GM18873 (cell line): Measurements from ENCODE around the gene ORC6.
"Not testable (repeated sequence)": the region's sequence is repeated elsewhere in the genome, so short reads cannot be mapped to it uniquely, and the experiment has no call there.

Source experiments
- ATAC-seq: cut with Tn5 transposase; IDR thresholded peaks from one replicate; pipeline ENCODE4 v1.9.1; 2021; ENCODE audit warnings: mild to moderate bottlenecking, moderate library complexity, moderate number of reproducible peaks; ENCODE audit not compliant: unreplicated experiment, low FRiP score

ORC6 gene, protein sequence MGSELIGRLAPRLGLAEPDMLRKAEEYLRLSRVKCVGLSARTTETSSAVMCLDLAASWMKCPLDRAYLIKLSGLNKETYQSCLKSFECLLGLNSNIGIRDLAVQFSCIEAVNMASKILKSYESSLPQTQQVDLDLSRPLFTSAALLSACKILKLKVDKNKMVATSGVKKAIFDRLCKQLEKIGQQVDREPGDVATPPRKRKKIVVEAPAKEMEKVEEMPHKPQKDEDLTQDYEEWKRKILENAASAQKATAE

DNA sequence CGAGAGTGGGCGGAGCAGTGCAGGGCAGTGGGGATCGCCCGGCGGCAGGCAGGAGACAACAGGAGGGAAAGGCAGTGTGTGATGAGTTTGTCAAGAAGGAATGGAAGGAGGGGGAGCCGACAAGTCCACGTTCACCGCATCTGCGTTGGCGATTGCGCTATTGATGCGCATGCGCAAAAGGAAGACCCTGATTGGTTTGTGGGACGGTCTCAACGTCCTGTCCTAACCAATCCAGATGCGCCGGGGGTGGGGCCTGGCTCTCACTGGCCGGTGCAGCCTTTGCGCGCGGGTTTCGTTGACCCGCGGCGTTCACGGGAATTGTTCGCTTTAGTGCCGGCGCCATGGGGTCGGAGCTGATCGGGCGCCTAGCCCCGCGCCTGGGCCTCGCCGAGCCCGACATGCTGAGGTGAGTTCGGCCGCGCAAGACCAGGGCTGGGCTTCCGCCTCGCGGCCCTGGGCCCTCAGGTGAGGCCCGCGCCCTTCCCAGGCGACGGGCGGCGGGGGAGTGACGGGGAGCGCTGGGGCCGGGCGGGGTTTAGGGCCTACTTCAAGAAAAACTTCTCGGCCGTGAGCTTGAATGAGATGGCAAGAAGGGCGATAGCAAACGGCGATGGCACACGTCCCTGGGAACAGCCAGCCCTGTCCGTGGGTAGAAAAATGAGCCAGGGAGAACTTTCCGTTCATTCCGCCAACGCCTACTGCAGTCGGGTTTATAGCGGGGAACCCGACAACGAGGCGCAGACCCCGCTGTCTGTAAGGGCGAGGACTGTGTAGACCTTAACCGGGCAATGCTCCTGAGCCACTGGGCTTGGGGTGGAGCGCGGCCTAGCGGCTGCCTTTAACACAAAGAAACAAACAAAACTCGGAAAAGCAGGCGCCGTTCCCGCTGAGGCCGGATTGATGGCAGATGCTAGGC, at the start of gene ORC6:
TSS of gene ORC6 (plus strand) at position 295 of the 916 bp plus-strand sequence. CDS start at position 342, 47 bp downstream.
- peak; percentile 68 for ATAC-seq

DNA sequence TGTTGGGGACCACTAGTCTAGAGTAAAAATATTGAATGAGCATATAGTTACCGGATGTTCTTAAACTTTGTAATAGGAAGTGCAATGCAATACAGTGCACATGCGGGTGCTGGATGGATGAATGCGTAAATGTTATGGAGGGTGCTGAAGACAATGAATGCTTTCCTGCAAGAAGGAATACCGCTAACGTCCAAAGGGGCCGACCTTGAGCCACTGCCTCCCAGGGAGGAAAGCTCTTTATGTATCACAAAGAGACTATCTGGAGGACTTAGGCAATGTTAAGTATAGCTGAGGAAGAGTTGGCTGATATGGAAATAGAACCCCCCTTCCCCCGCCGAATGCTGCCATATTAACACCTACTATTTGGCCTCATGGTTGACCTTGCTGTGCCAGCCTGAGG, 40.8 kb upstream of the ORC6 start:
- no peak for ATAC-seq

DNA sequence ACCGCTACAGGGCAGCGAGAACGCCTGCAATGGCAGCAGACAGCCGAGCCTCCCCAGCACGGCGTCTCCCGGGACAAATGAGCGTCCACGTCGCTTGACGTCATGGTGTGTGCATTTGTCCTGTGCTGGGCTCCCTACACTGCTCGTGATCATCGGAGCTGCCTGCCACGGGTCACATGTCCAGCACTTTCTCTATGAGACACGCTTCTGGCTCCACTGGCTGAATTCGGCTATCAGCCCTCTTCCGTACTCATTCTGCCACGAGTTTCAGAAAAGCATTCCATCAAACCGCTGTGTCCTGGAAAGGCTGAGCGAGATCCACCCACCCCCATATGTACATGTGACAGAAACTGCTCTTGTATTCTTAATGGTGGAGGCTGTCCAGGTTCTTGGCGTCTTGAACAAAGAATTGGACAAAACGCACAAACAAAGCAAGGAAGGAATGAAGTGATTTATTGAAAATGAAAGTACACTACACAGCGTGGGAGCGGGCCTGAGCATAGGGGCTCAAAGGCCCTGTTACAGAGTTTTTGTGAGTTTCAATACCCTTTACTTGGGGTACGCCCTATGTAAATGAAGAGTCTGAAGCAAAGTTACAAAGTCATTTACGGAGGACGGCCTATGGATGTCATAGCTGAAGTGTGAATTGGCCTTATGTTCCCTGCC, 39.7 kb upstream of the ORC6 start:
- ATAC-seq = no peak

DNA sequence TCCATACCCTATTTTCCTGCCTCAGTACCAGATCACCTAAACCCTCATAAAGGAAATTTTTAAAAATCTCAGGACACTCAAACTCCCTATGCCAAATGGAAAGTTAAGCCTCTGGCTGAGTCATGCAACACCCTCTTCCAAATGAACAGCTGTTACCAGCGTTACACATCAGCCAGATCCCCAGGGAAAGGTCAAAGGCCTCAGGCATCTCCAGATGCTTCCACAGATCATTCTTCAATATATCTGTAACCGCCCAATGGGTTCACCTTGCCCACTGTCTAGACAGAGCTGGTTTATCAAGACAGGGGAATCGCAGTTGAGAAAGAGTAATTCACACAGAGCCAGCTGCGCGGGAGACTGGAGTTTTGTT, 39.2 kb upstream of the ORC6 start:
- no peak for ATAC-seq

DNA sequence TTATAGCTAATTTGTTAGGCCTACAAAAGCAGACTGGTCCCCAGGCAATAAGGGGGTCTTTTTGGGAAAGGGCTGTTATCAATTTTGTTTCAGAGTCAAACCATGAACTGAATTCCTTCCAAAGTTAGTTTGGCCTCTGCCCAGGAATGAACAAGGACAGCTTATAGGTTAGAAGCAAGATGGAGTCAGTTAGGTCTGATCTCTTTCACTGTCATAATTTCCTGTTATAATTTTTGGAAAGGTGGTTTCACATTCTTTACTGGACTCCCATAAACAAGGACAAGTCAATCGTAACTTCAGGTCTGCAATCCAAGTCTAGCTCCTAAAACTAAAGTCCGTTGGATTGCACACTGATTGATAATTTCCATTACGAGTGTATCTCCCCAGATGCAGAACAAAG, 38.2 kb upstream of the ORC6 start:
- ATAC-seq = no peak

DNA sequence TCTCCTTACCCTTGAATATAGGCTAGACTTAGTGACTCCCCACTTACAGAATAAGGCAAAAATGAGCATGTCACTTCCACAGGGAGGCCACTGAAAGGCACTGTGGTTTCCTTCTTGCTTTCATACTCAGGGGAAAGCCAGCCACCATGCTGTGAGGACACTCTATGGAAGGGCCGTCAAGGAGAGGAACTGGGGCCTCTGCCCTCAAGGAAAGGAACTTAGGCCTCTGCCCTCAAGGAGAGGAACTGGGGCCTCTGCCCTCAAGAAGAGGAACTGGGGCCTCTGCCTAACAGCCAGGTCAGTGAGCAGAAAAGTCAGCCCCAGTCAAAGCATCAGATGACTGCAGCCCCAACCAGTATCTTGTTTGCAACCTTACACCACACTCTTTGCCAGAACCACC, 30.5 kb upstream of the ORC6 start:
- ATAC-seq = peak; percentile 94

DNA sequence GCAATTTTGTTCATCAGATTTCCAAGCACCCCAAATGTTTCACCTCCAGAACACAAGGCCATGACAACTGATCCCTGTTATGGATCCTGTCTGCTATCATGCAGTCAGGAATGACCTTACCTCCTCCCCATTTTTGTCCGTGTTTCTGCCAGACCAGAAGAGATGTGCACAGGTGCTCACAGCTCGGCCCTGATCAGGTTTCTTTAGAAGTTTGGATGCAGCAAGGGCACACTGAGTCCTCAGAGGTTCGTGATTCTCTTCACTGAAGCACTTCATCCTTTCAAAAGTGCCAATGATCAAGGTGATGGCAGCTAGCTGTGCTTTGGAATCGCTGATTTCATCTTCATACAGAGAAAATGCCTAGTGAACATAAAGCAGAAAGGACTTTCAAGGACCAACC, 27.3 kb upstream of the ORC6 start:
- ATAC-seq = no peak

DNA sequence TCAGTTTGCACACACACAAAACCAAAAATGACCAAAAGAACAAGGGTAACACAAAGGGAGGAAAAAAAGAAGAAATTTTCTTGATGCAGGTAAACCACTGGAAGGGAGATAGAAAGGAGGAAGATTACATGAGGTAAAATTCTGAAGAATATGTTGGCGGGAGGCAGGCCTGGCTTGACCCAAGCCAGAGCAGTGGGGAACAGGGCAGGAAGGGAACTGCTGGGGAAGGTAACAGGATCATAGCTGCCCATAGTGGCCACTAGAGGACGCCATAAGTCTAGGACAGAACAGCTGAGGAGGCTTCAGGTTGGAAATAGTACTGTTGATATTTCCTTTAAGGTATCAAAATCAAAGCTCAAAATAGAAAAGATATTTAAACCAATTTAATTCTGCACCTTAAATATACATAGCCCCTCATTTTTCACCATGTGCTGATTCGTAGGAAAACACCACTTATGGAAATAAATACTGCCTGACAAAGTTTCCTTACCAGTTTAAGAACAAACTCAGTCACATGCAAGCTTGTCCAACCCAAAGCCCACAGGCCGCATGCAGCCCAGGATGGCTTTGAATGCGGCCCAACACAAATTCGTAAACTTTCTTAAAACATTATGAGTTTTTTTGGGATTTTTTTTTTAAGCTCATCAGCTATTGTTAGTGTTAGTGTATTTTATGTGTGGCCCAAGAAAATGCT, 16.0 kb upstream of the ORC6 start:
- no peak for ATAC-seq

DNA sequence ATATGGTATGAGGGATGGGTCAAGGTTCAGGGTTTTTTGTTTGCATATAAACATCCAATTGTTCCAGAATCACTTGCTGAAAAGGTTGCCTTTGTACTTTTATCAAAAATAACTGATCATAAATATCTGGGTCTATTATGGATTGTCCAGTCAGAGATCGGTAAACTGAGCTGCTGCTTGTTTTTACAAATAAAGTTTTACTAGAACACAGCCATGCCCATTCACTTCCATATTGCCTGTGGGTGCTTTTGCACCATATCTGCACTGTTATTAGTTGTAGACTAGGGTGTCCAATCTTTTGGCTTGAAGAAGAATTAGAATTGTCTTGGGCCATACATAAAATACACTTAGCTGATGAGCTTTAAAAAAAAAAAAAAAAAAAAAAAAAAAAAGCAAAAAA, 11.5 kb upstream of the ORC6 start:
- ATAC-seq = not testable (repeated sequence)

DNA sequence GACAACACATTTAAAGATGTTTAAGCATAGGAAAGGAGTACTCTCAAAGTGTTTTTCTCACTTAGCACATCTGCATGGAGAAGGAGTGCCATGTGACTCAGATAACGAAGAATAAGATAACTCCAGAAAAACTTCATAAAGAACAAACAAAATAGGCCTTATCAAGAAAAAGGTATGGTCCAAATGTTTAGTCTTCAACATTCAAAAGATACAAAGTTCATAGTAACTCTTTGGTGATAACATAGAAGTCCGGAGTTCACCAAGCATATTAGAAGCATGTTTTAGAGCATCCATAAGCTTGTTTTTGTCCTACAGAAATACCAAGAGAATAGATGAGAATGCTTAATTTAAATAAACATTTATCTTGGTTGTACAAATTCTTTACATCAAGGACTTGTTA, 7.6 kb upstream of the ORC6 start:
- not testable (repeated sequence) for ATAC-seq

DNA sequence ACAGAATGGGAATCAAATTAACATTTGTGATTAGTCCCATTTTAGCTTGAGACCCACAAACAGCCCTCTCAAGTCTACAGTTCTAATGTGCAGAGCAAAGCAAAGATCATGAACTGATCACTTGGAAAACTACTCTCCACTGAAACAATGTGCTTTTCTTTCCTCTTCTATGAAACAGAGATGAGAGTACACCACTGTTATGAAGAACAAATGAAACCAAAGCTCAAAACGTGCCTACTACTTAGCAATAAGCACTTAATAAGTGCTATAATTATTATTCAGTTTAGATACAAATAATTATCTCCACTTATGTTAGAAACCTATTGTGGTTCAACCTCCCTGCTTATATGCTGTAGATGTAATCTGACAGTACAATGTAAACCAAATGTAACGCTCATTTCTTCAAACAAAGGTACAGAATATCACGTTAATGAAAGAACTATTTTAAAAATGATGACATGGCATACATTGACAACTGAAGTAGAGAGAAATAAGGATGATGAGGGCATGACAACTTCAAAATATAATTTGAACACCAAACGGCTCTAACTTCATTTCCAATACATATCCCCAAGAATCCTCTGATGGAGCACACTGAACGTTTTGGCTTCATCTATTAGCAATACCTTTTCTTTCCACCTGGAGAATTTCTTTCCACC, 2.5 kb upstream of the ORC6 start:
- no peak for ATAC-seq

DNA sequence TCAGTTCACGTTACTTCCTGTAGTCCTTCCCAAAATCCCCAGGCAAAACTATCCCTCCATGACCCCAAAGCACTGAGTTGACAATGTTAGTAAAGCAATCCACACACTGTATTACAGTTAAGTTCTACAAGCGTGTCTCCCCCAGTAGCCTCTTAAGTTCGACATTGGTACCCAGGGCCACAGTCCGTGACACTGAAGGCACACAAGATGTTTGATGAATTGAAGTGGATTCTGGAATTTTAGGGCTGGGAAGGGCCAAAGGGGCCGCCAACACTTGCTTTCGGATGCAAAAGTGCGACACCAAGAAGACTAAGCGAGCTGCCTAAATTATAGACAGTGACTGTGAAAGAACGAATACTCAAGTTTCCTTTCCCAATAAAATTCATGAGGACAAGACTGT, 2.0 kb upstream of the ORC6 start:
- no peak for ATAC-seq

DNA sequence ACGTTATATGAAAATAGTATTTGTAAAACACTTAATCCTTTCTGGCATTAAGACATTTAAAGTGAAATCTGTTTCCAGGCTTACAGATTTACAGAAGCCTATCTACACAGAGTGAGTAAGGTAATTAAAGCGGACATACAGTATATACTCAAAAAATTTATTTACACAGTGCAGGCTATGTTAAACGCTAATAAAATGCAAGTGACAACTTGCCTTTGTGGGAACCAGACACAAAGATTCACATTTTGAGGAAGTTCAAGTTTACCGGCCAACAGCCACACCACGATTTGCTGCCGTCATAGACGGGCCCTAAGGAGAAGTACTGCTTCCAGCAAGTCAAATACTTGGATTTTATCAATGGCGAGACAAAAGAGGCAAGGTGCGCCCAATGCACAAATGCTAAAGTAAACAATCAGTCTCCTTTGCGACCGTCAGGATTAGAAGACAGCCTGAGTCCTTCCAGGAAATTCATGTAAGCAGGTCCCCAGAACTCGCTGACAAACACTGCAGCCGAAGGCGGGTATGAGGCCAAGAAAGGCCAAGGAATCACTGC, 1.3 kb upstream of the ORC6 start:
- no peak for ATAC-seq

DNA sequence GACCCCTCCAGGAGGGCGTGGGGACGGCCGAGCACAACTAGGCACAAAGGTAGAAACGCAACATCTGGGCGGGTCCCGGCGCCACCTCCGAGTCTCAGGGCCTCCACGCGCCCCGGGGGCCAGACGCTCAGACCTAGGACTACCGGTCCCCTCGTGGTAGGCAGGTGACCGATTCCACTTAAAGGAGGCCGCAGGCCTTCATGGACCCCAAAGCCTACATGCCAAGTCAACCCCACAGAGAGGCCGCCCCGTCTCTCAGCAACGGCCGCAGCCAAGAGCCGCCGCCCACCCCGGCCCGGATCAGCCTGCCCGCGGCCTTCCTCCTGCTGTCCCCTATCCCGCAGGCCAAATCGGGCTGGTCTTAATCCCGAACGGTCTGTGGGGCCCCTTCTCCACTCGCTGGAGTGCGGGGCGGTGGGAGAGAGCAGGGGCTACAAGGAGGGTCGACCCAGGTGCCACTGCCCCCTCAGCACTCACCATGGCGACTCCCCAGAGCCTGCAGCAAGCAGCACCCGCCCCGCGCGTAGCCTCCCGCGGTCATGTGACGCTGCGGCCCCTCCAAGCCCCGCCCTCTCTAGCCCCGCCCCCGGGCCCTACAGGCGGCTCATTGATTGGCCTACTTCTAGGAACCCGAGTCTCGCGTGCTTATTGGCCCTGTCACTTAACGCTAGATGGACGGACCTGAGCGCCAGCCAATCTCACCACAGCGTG, 650 bp upstream of the ORC6 start, which contains the start of gene VPS35:
TSS of gene VPS35 (minus strand) at position 525 of the 711 bp plus-strand sequence. CDS start at position 480, 45 bp downstream.
- ATAC-seq = peak; percentile 90

DNA sequence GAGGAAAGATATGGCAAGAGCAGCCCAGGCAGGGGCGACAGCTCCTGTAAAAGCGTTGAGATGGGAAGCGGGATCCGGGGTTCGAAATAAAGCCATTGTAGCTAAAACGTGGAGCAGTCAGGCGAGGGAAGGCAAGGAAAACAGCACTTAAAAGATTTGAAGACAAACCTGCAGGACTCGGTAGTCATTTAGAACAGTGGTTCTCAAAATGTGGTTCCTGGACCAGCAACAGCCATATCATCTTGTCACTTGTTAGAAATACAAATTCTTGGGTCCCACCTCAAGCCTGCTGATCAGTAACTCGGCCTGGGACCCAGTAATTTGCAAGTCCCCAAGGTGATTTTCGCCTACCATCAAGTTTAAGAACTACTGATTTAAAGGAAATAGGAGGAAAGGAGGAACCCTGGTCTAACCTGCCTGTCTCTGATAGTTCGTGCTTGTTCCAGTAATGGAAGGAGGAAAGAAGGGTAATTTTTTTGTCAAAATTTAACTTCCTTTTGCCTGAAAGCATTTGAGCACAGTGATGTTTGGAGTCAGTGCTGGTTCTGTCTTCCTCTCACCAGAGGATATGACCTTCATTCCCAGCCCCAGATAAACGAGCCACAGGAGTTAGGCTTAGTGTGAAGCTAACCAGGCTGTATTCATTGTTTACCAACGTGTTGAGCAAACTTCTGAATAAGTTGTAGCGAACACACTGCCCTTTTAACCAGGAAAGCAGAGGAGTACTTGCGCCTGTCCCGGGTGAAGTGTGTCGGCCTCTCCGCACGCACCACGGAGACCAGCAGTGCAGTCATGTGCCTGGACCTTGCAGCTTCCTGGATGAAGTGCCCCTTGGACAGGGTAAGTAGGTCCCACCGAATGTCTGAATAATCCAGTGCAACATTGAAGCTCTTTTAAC, 1.1 kb downstream of the ORC6 start:
- no peak for ATAC-seq

DNA sequence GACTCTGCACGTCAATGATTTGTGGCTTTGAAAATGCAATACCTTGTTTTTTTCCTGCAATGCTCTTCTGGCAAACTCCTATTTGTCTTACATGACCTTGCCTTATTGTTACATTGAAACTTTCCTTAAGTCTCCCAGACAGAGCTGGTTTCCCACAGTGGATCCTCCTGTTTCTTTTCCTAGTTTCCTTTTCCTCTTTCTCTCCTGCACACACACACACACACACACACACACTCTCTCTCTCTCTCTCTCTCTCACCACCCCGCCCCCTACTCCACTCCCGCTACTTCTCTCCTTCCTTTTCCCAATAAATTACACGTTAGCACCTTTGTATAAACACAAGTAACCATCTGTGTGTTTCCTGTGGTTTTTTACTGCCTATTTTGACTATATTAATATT, 2.3 kb downstream of the ORC6 start:
- no peak for ATAC-seq

DNA sequence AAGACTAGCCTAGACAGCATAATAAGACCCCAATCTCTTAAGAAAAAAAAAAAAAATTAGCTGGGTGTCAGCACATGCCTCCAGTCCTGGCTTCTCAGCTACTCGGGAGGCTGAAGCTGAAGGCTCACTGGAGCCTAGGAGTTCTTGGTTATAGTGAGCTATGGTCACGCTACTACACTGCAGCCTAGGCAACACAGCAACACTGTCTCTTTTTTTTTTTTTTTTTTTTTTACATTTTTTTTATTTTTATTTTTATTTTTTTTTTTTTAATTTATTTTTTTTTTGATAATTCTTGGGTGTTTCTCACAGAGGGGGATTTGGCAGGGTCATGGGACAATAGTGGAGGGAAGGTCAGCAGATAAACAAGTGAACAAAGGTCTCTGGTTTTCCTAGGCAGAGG, 4.1 kb downstream of the ORC6 start:
- ATAC-seq = no peak

DNA sequence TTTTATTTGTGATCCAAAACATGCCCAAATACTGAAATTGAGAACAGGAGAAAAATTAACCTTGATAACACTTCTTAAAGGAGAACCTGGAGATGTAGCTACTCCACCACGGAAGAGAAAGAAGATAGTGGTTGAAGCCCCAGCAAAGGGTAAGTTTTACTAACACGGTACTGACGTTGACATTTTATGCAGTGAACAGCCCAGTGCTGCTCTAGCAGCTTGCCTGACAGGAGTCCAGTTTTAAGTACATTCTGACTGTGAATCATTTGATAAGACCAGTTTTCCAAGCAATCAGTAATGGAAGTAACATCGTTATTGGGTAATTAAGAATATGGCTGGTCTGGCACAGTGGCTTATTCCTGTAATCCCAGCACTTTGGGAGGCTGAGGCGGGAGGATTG, 6.5 kb downstream of the ORC6 start:
- no peak for ATAC-seq
